CD8-positive, alpha-beta memory T cell (primary cell): ENCODE data around the gene TMED8. TPM values are rescaled to one million over a fixed set of nuclear protein-coding genes. Genes with fewer than 3 reads are reported as not detected.

Source experiments
- CTCF ChIA-PET: fragments of 350-600 bp; sonication (Branson Sonifier 250); formaldehyde crosslinking; loops from one replicate; lab custom pipeline; 2021; ENCODE audit warnings: antibody characterized with exemption; lab: Charles Lee
- POLR2A ChIA-PET: fragments of 350-600 bp; sonication (Branson Sonifier 250); formaldehyde crosslinking; loops from one replicate; lab custom pipeline; 2021; ENCODE audit warnings: antibody characterized with exemption; lab: Charles Lee
- DNase-seq, 5 donors: peaks; one replicate each; pipeline versions ENCODE4 v3.0.0 to v3.0.0-alpha.2; 2020 to 2022; ENCODE audit warnings: mixed read lengths in 1 of 5
- H3K27ac ChIP-seq: one replicate; pipeline ENCODE4 v1.7.0; 2013; ENCODE audit warnings: low read depth, mild to moderate bottlenecking, low read length, moderate library complexity
- H3K27me3 ChIP-seq: 2 replicates; pipeline ENCODE4 v1.7.0; 2013; ENCODE audit warnings: low read length, mild to moderate bottlenecking; ENCODE audit not compliant: insufficient read depth, poor library complexity, severe bottlenecking
- H3K36me3 ChIP-seq: 2 replicates; pipeline ENCODE4 v1.7.0; 2013; ENCODE audit warnings: mild to moderate bottlenecking, low read length, moderate library complexity; ENCODE audit not compliant: insufficient read depth
- H3K4me1 ChIP-seq: 2 replicates; pipeline ENCODE4 v1.7.0; 2013; ENCODE audit warnings: mild to moderate bottlenecking, low read length, moderate library complexity; ENCODE audit not compliant: insufficient read depth
- H3K4me3 ChIP-seq: 2 replicates; pipeline ENCODE4 v1.7.0; 2013; ENCODE audit warnings: mild to moderate bottlenecking, low read length
- H3K9me3 ChIP-seq: 2 replicates; pipeline ENCODE4 v1.7.0; 2013; ENCODE audit warnings: mild to moderate bottlenecking, low read length
- H3K27ac Mint-ChIP-seq, 8 donors: one replicate each; pipeline ENCODE4 v1.8.0; 2020 to 2021; ENCODE audit warnings: mixed read lengths in 8 of 8, mild to moderate bottlenecking in 6 of 8, inconsistent platforms in 3 of 8, moderate library complexity in 3 of 8
- H3K27me3 Mint-ChIP-seq, 2 donors: one replicate each; pipeline ENCODE4 v1.8.0; 2020 to 2021; ENCODE audit warnings: mixed read lengths in 2 of 2, mild to moderate bottlenecking in 1 of 2, moderate library complexity in 1 of 2
- H3K36me3 Mint-ChIP-seq, 3 donors: one replicate each; pipeline ENCODE4 v1.8.0; 2020 to 2021; ENCODE audit warnings: mixed read lengths in 3 of 3, inconsistent platforms in 1 of 3, mild to moderate bottlenecking in 1 of 3
- H3K4me1 Mint-ChIP-seq, 3 donors: one replicate each; pipeline ENCODE4 v1.8.0; 2020 to 2021; ENCODE audit warnings: mixed read lengths in 3 of 3, inconsistent platforms in 1 of 3, mild to moderate bottlenecking in 1 of 3
- H3K4me3 Mint-ChIP-seq, 7 donors: one replicate each; pipeline ENCODE4 v1.8.0; 2020 to 2021; ENCODE audit warnings: mixed read lengths in 7 of 7, mild to moderate bottlenecking in 6 of 7, moderate library complexity in 4 of 7, inconsistent platforms in 2 of 7
- H3K9me3 Mint-ChIP-seq, 5 donors: one replicate each; pipeline ENCODE4 v1.8.0; 2020 to 2022; ENCODE audit warnings: mixed read lengths in 5 of 5, mild to moderate bottlenecking in 3 of 5, moderate library complexity in 2 of 5, inconsistent platforms in 1 of 5
- polyA plus RNA-seq: library from polyadenylated mRNA; unstranded; fragments of 300-500 nt; fragmentation: Illumina TruSeq; gene quantifications from one replicate; pipeline ENCODE4 v1.2.3, GENCODE V29; 2021
- total RNA-seq, 2 experiments: library from RNA; stranded (reverse); gene quantifications; one replicate each; pipeline ENCODE4 v1.2.3, GENCODE V29; 2021

TMED8 gene
- total and polyA plus RNA-seq, 3 experiments from 2014 or later, result 3.2 to 22.2 (median 20.9) TPM

GRCh38 chr14:77378701-77379100 lies 1.8 kb upstream of the TMED8 start:
- no peaks in the 10 kb centered on the region for H3K9me3 Mint-ChIP-seq
- POLR2A ChIA-PET, result no interaction called here
- H3K36me3 Mint-ChIP-seq, result peaks cover 0 to 2% (median 0%) of the 10 kb centered on the region in 3 donors
- Histone ChIP-seq H3K27ac (no peak overlapping the region), H3K9me3 (no peaks in the 10 kb centered on the region), H3K36me3 (no peaks in the 10 kb centered on the region), H3K4me1 (peaks cover 16% of the 10 kb centered on the region), H3K4me3 (no peak overlapping the region), H3K27me3 (no peaks in the 10 kb centered on the region)
- H3K27me3 Mint-ChIP-seq, result no peaks in the 10 kb centered on the region
- CTCF ChIA-PET, result no interaction called here
- H3K4me1 Mint-ChIP-seq, result peaks cover 23 to 27% (median 26%) of the 10 kb centered on the region in 3 donors
- no peak overlapping the region for H3K27ac Mint-ChIP-seq
- no peak overlapping the region for H3K4me3 Mint-ChIP-seq
- DNase-seq, result no peak

GRCh38 chr14:77377502-77377844 lies 579 bp upstream of the TMED8 start:
- peaks cover 16% of the 10 kb centered on the region for H3K4me1 ChIP-seq
- H3K27me3 ChIP-seq, result no peaks in the 10 kb centered on the region
- ChIA-PET CTCF (interaction anchor here (0.7 to 1.4 kb wide), 7 partner anchors 9 to 65 kb away, joined by 3 to 9 read pairs (median 3); partner anchors contain the start of genes GSTZ1 and POMT2), POLR2A (interaction anchor here (0.5 to 1.9 kb wide), 5 partner anchors 19 to 561 kb away, joined by 3 to 21 read pairs (median 3); partner anchors contain the start of genes GSTZ1 and POMT2)
- Mint-ChIP-seq H3K27ac (no peak overlapping the region), H3K27me3 (no peaks in the 10 kb centered on the region), H3K4me1 (peaks cover 27 to 39% (median 38%) of the 10 kb centered on the region in 3 donors), H3K9me3 (no peaks in the 10 kb centered on the region), H3K36me3 (peaks cover 0 to 2% (median 2%) of the 10 kb centered on the region in 3 donors), H3K4me3 (no peak overlapping the region)
- DNase-seq, result no peak
- H3K36me3 ChIP-seq, result no peaks in the 10 kb centered on the region
- peak overlapping the region; percentile 84 for H3K4me3 ChIP-seq
- H3K27ac ChIP-seq, result peak overlapping the region; percentile 76
- H3K9me3 ChIP-seq, result no peaks in the 10 kb centered on the region

- ChIA-PET POLR2A (interaction anchor here (1.0 to 1.9 kb wide), 3 partner anchors 17 to 55 kb away, joined by 3 to 21 read pairs (median 3); partner anchors contain the start of genes GSTZ1 and POMT2), CTCF (interaction anchor here (1.2 to 1.4 kb wide), 5 partner anchors 10 to 60 kb away, joined by 3 to 9 read pairs (median 3); no protein-coding TSS in a partner anchor)
- Histone ChIP-seq H3K4me3 (peak overlapping the region; percentile 84), H3K36me3 (no peaks in the 10 kb centered on the region), H3K27ac (peak overlapping the region; percentile 76), H3K9me3 (no peaks in the 10 kb centered on the region), H3K4me1 (peaks cover 16% of the 10 kb centered on the region), H3K27me3 (no peaks in the 10 kb centered on the region)
- H3K9me3 Mint-ChIP-seq, result no peaks in the 10 kb centered on the region
- peaks cover 27 to 47% (median 41%) of the 10 kb centered on the region in 3 donors for H3K4me1 Mint-ChIP-seq
- DNase-seq, result peak in 2 of 5 donors; percentile 1 to 52
- H3K27me3 Mint-ChIP-seq, result no peaks in the 10 kb centered on the region
- peak overlapping the region; percentile 64 to 98 (median 91) for H3K27ac Mint-ChIP-seq
- peak overlapping the region in 5 of 7 donors; percentile 86 to 93 (median 89) for H3K4me3 Mint-ChIP-seq
- H3K36me3 Mint-ChIP-seq, result peaks cover 0 to 2% (median 2%) of the 10 kb centered on the region in 3 donors
Measured at GRCh38 chr14:77375973-77376770, 722 bp downstream of the TMED8 start.

GRCh38 chr14:77375164-77375950 lies 1.5 kb downstream of the TMED8 start:
- peaks cover 16% of the 10 kb centered on the region for H3K4me1 ChIP-seq
- no peaks in the 10 kb centered on the region for H3K9me3 Mint-ChIP-seq
- no peaks in the 10 kb centered on the region for H3K27me3 Mint-ChIP-seq
- POLR2A ChIA-PET, result no interaction called here
- H3K36me3 ChIP-seq, result no peaks in the 10 kb centered on the region
- H3K27ac Mint-ChIP-seq, result peak overlapping the region in 7 of 8 donors; percentile 54 to 98 (median 92)
- no peak overlapping the region for H3K4me3 ChIP-seq
- CTCF ChIA-PET, result no interaction called here
- peaks cover 27 to 47% (median 41%) of the 10 kb centered on the region in 3 donors for H3K4me1 Mint-ChIP-seq
- no peak for DNase-seq
- no peaks in the 10 kb centered on the region for H3K27me3 ChIP-seq
- H3K36me3 Mint-ChIP-seq, result peaks cover 0 to 2% (median 2%) of the 10 kb centered on the region in 3 donors
- peak overlapping the region in 5 of 7 donors; percentile 86 to 93 (median 89) for H3K4me3 Mint-ChIP-seq
- no peak overlapping the region for H3K27ac ChIP-seq
- no peaks in the 10 kb centered on the region for H3K9me3 ChIP-seq

GRCh38 chr14:77372304-77372841 lies 4.5 kb downstream of the TMED8 start:
- Histone ChIP-seq H3K4me3 (no peak overlapping the region), H3K4me1 (peaks cover 21% of the 10 kb centered on the region), H3K27ac (no peak overlapping the region), H3K27me3 (no peaks in the 10 kb centered on the region), H3K9me3 (no peaks in the 10 kb centered on the region), H3K36me3 (no peaks in the 10 kb centered on the region)
- Mint-ChIP-seq H3K9me3 (no peaks in the 10 kb centered on the region), H3K4me1 (peaks cover 38 to 61% (median 52%) of the 10 kb centered on the region in 3 donors), H3K36me3 (peaks cover 0 to 2% (median 2%) of the 10 kb centered on the region in 3 donors), H3K4me3 (peak overlapping the region in 1 of 7 donors; percentile 7), H3K27ac (peak overlapping the region in 3 of 8 donors; percentile 11 to 47 (median 21)), H3K27me3 (no peaks in the 10 kb centered on the region)
- POLR2A ChIA-PET, result no interaction called here
- no peak for DNase-seq
- CTCF ChIA-PET, result no interaction called here

- Histone ChIP-seq H3K36me3 (no peaks in the 10 kb centered on the region), H3K27me3 (no peaks in the 10 kb centered on the region), H3K4me3 (no peak overlapping the region), H3K4me1 (peaks cover 9% of the 10 kb centered on the region), H3K9me3 (no peaks in the 10 kb centered on the region), H3K27ac (no peak overlapping the region)
- peak overlapping the region in 6 of 8 donors; percentile 1 to 67 (median 24) for H3K27ac Mint-ChIP-seq
- POLR2A ChIA-PET, result no interaction called here
- H3K4me1 Mint-ChIP-seq, result peaks cover 18 to 42% (median 31%) of the 10 kb centered on the region in 3 donors
- H3K4me3 Mint-ChIP-seq, result peak overlapping the region in 2 of 7 donors; percentile 7 to 19
- CTCF ChIA-PET, result no interaction called here
- H3K36me3 Mint-ChIP-seq, result peaks cover 0 to 4% (median 2%) of the 10 kb centered on the region in 3 donors
- H3K27me3 Mint-ChIP-seq, result no peaks in the 10 kb centered on the region
- H3K9me3 Mint-ChIP-seq, result no peaks in the 10 kb centered on the region
- peak in 1 of 5 donors; percentile 2 for DNase-seq
Measured at GRCh38 chr14:77369285-77369684, 7.6 kb downstream of the TMED8 start.

- H3K4me1 Mint-ChIP-seq, result peaks cover 7 to 19% (median 9%) of the 10 kb centered on the region in 3 donors
- CTCF ChIA-PET, result no interaction called here
- H3K36me3 ChIP-seq, result no peaks in the 10 kb centered on the region
- no peak for DNase-seq
- no peaks in the 10 kb centered on the region for H3K27me3 Mint-ChIP-seq
- POLR2A ChIA-PET, result no interaction called here
- H3K4me3 ChIP-seq, result no peak overlapping the region
- H3K9me3 ChIP-seq, result no peaks in the 10 kb centered on the region
- no peak overlapping the region for H3K27ac ChIP-seq
- H3K27ac Mint-ChIP-seq, result no peak overlapping the region
- peaks cover 4% of the 10 kb centered on the region for H3K4me1 ChIP-seq
- peaks cover 0 to 4% (median 2%) of the 10 kb centered on the region in 3 donors for H3K36me3 Mint-ChIP-seq
- H3K4me3 Mint-ChIP-seq, result no peak overlapping the region
- H3K9me3 Mint-ChIP-seq, result no peaks in the 10 kb centered on the region
- no peaks in the 10 kb centered on the region for H3K27me3 ChIP-seq
Measured at GRCh38 chr14:77364146-77364545, 12.7 kb downstream of the TMED8 start.
